ENCODE results near the gene GRM5.

GRM5 gene

DNA sequence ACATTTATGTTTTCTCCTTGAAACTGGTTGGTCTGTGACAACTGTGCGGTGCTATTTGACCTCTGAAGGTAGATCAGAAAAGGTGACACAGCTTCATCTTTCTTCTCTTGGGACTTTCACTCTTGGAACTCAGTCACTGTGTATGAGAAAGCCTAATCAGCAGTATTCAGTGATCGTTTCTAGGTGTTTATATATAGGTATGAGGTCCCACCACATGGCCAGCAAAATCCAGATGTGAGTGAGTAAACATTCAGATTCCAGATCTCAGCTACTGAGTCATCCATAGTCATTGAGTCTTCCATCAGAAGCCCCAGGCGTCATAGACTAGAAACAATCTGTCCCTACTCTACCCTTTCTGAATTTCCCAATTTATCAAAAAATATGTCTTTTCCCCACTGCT lies 610.9 kb downstream of the GRM5 start:
- Histone ChIP-seq H3K4me3 (ENCODE audit: low read length) (no peak overlapping the region), H3K9me3 (ENCODE audit: insufficient read depth, low read depth, low read length) (no peaks in the 10 kb centered on the region), H3K36me3 (ENCODE audit: insufficient read depth, low read length) (no peaks in the 10 kb centered on the region), H3K27ac (ENCODE audit: low read depth, low read length) (no peak overlapping the region), H3K27me3 (ENCODE audit: insufficient read depth, low read length) (no peaks in the 10 kb centered on the region), H3K4me1 (ENCODE audit: insufficient read depth, low read length) (no peaks in the 10 kb centered on the region; the same call in 1 of the 2 replicates), H3K9ac (ENCODE audit: low read depth, low read length) (no peak overlapping the region)
- WGBS = 92% methylated on average over 3 of the region's 3 CpGs
